Tibial artery (tissue), 4 donors: ENCODE data around the gene GLE1.

ENCODE experiments used
- DNase-seq, 2 donors: peaks; one replicate each; pipeline ENCODE4 v3.0.0-alpha.2; 2019
- H3K27ac ChIP-seq, 2 donors: fragments of 200-600 bp; sonication (generic) in 1 of 2; 1 replicate in 1 of 2; 2 replicates in 1 of 2; pipeline ENCODE4 v1.5.1; 2018 to 2019; ENCODE audit warnings: mild to moderate bottlenecking in 1 of 2
- H3K27me3 ChIP-seq, 2 donors: fragments of 200-600 bp; sonication (generic) in 1 of 2; one replicate each; pipeline versions ENCODE4 v1.5.1 to v1.6.0; 2016 to 2019
- H3K36me3 ChIP-seq, 3 donors: fragments of 200-600 bp; sonication (generic) in 2 of 3; one replicate each; pipeline ENCODE4 v1.5.1; 2016 to 2019; ENCODE audit warnings: mild to moderate bottlenecking in 2 of 3
- H3K4me1 ChIP-seq, 4 donors: fragments of 200-600 bp; sonication (generic) in 2 of 4; 1 replicate in 3 of 4; 2 replicates in 1 of 4; pipeline ENCODE4 v1.5.1; 2016 to 2019
- H3K4me3 ChIP-seq, 2 donors: fragments of 200-600 bp; sonication (generic) in 1 of 2; 1 replicate in 1 of 2; 2 replicates in 1 of 2; pipeline ENCODE4 v1.5.1; 2018 to 2019; ENCODE audit warnings: mild to moderate bottlenecking in 2 of 2
- H3K9me3 ChIP-seq, 3 donors: fragments of 200-600 bp; sonication (generic) in 1 of 3; one replicate each; pipeline ENCODE4 v1.5.1; 2016 to 2019
- CTCF ChIP-seq, 2 experiments: fragments of 200-600 bp in 1 of 2; fragments of 450-650 bp in 1 of 2; IDR thresholded peaks; one replicate each; pipeline ENCODE4 v1.5.1; 2017 to 2019; ENCODE audit warnings: antibody characterized with exemption in 2 of 2, mild to moderate bottlenecking in 1 of 2, moderate library complexity in 1 of 2
- intact Hi-C: fragments of 100-400 bp; cut with DNase I; formaldehyde crosslinking; loops from one replicate; pipeline ENCODE4 v1.15.0; 2023; ENCODE audit warnings: low total_unique reads

Gene GLE1

GRCh38 chr9:128556276-128556675 lies 51.8 kb downstream of the GLE1 start:
- Histone ChIP-seq H3K9me3 (no peaks in the 10 kb centered on the region), H3K27ac (no peak overlapping the region), H3K27me3 (no peaks in the 10 kb centered on the region), H3K4me1 (peaks cover 0 to 71% (median 54%) of the 10 kb centered on the region in 4 donors), H3K36me3 (no peaks in the 10 kb centered on the region), H3K4me3 (no peak overlapping the region)
- intact Hi-C loops = loop anchor here (10.0 kb wide), 1 partner anchor 101 kb away; the partner anchor contains the start of gene ODF2
- TF ChIP-seq CTCF (IDR thresholded peaks at IDR 0.05) = no peak
- no peak for DNase-seq

GRCh38 chr9:128556926-128557634 lies 52.6 kb downstream of the GLE1 start:
- Histone ChIP-seq H3K36me3 (peaks cover 0 to 2% (median 0%) of the 10 kb centered on the region in 3 donors), H3K9me3 (no peaks in the 10 kb centered on the region), H3K27me3 (no peaks in the 10 kb centered on the region), H3K4me1 (peaks cover 0 to 64% (median 52%) of the 10 kb centered on the region in 4 donors), H3K27ac (no peak overlapping the region), H3K4me3 (no peak overlapping the region)
- no peak for TF ChIP-seq CTCF (IDR thresholded peaks at IDR 0.05)
- DNase-seq = no peak
- intact Hi-C loops = loop anchor here (10.0 kb wide), 1 partner anchor 102 kb away; the partner anchor contains the start of gene ODF2

GRCh38 chr9:128558431-128559310 lies 54.2 kb downstream of the GLE1 start:
- peak; percentile 83 to 94 for DNase-seq
- Histone ChIP-seq H3K27me3 (no peaks in the 10 kb centered on the region), H3K4me3 (peak overlapping the region in 1 of 2 donors; percentile 25), H3K27ac (peak overlapping the region; percentile 55 to 69), H3K4me1 (peaks cover 0 to 65% (median 52%) of the 10 kb centered on the region in 4 donors), H3K36me3 (peaks cover 0 to 5% (median 0%) of the 10 kb centered on the region in 3 donors), H3K9me3 (no peaks in the 10 kb centered on the region)
- no peak for TF ChIP-seq CTCF (IDR thresholded peaks at IDR 0.05)
- intact Hi-C loops = loop anchor here (10.0 kb wide), 1 partner anchor 104 kb away; the partner anchor contains the start of gene ODF2

- Histone ChIP-seq H3K4me1 (peaks cover 0 to 19% (median 13%) of the 10 kb centered on the region in 4 donors), H3K36me3 (peaks cover 32 to 50% (median 32%) of the 10 kb centered on the region in 3 donors), H3K4me3 (no peak overlapping the region), H3K9me3 (no peaks in the 10 kb centered on the region), H3K27ac (peak overlapping the region; percentile 33 to 55), H3K27me3 (no peaks in the 10 kb centered on the region)
- no peak for TF ChIP-seq CTCF (IDR thresholded peaks at IDR 0.05)
- intact Hi-C loops = no loop called here
- no peak for DNase-seq
Measured at GRCh38 chr9:128565578-128565977, 61.1 kb downstream of the GLE1 start.

DNA sequence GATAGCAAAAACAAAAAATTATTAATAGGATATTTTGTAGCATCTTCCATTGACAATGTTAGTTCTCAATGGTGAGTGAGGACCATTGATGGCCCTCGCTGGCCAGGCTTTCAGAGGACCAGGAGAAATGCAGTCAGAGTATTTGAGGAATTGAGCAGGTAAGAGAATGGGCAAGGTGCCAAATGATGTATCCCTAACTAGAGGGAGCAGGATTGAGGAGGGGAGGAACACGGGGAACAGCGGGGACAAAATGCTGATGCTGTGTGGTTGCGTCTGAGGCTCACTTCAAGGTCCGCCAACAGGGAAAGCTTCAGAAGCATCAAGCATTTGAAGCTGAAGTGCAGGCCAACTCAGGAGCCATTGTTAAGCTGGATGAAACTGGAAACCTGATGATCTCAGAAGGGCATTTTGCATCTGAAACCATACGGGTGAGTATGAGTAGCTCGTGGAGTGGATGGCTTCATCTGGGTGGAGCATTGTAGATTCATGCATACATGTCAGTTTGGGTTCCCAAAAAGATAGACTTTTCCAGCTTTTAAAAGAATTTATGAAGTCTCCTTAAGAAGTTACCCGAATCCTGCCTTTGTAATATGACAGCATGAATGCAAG lies 64.1 kb downstream of the GLE1 start:
- intact Hi-C loops = no loop called here
- Histone ChIP-seq H3K36me3 (peaks cover 32 to 70% (median 62%) of the 10 kb centered on the region in 3 donors), H3K4me1 (peaks cover 0 to 19% (median 9%) of the 10 kb centered on the region in 4 donors)

More for the DNA sequence above, 64.1 kb downstream of the GLE1 start:
- Histone ChIP-seq H3K9me3 (no peaks in the 10 kb centered on the region), H3K4me3 (no peak overlapping the region), H3K27ac (no peak overlapping the region), H3K27me3 (no peaks in the 10 kb centered on the region)
- TF ChIP-seq CTCF (IDR thresholded peaks at IDR 0.05) = no peak
- DNase-seq = no peak
